Measurements from ENCODE around the gene SKAP2.
A peak's percentile ranks its signal among the peaks of the same experiment; 100 is the strongest.

SKAP2 gene

GRCh38 chr7:26691406-26691805 lies 173.0 kb downstream of the SKAP2 start:
- Mint-ChIP-seq H3K4me1 (ENCODE audit: low read depth in 2 of 2) (peaks cover 0 to 5% of the 10 kb centered on the region in 2 donors), H3K36me3 (ENCODE audit: insufficient read depth) (peaks cover 2% of the 10 kb centered on the region), H3K27me3 (no peaks in the 10 kb centered on the region), H3K27ac (peak overlapping the region in 1 of 2 donors; percentile 2), H3K4me3 (no peak overlapping the region), H3K9me3 (no peaks in the 10 kb centered on the region)
- DNase-seq (no peak), ATAC-seq (replicated peaks) (no peak)

DNA sequence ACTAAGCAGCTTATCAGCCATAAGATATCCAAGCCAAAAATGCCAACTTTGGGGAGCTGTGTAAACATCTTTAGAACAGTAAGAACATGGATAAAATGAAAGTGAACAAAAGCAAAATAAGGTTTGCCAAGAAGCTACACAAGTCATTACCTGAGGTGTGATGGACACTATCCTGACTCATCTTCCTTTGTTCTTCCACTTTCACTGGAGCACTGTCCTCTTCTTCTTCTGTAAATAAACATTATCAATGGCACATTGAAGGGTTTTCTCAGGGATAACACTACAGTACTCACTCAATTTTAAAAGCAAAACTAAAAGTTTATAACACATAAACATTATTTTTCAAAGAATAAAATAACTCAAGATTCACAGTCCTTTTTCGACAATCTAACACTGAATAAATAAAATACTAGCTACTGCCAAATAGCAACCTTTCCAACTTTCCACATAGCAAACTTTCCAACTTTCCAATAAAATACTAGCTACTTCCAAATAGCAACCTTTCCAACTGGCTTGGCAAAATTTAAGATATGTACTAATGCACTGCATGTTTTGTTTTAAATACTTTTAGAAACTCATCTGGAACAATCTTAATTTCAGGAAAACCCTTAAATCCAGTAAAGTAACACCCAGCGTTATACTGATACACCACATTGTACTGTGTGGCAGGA lies 174.1 kb downstream of the SKAP2 start:
- H3K4me3 Mint-ChIP-seq = no peak overlapping the region
- peaks cover 3% of the 10 kb centered on the region for H3K36me3 Mint-ChIP-seq (ENCODE audit: insufficient read depth)
- peaks cover 0 to 5% of the 10 kb centered on the region in 2 donors for H3K4me1 Mint-ChIP-seq (ENCODE audit: low read depth in 2 of 2)
- H3K9me3 Mint-ChIP-seq = no peaks in the 10 kb centered on the region
- no peaks in the 10 kb centered on the region for H3K27me3 Mint-ChIP-seq
- no peak overlapping the region for H3K27ac Mint-ChIP-seq
- ATAC-seq (replicated peaks) = no peak
- DNase-seq = no peak

DNA sequence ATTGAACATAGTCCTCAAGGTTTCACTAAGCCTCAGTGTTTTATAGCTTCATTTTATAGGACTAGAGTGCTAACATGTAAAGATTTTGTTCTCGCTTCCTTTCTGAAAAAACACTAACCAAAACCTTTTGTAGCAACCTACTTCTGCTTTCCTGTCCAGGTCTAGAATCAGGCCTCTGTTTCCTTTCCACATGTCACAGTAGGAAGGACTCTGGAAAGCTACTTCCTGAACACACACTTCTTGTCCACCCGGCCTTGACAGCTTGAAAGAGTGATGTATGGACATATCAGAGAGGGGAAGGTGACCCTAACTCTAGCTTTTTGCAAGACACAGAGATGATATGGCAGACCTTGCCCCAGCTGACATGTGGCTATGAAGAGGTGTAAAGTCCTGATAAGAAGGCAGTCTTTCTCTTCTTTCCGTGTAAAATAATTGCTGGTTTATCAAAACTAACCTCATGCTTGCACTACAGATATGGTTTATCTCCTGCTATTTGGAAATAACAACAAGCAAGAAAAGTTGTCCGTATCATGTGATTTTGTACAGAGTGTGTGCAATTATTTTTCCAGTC lies 175.4 kb downstream of the SKAP2 start:
- H3K27ac Mint-ChIP-seq = no peak overlapping the region
- peaks cover 0 to 5% of the 10 kb centered on the region in 2 donors for H3K4me1 Mint-ChIP-seq (ENCODE audit: low read depth in 2 of 2)
- no peaks in the 10 kb centered on the region for H3K27me3 Mint-ChIP-seq
- no peak overlapping the region for H3K4me3 Mint-ChIP-seq
- ATAC-seq (replicated peaks) (no peak), DNase-seq (no peak)
- H3K9me3 Mint-ChIP-seq = no peaks in the 10 kb centered on the region
- H3K36me3 Mint-ChIP-seq (ENCODE audit: insufficient read depth) = peaks cover 3% of the 10 kb centered on the region

DNA sequence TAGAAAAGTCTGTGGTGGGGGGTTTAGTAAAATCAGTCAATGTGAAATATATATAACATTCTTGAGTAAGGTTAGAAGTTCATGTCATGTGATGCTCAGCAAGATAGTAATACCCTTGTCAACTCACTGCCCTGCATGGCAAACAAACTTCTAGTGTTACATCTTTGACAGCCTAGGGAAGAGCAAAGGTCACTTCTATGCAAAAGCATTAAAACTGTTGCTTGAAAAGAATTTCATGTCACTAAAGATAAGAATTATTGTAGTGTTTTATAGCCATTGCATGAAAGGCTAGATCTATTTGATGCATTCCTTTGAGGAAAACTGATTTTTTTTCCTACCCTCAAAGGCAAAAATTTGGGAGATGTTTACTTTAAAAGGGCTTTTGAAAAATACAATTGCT lies 176.0 kb downstream of the SKAP2 start:
- Mint-ChIP-seq H3K27me3 (no peaks in the 10 kb centered on the region), H3K9me3 (no peaks in the 10 kb centered on the region), H3K36me3 (ENCODE audit: insufficient read depth) (peaks cover 3% of the 10 kb centered on the region), H3K4me1 (ENCODE audit: low read depth in 2 of 2) (peaks cover 0 to 5% of the 10 kb centered on the region in 2 donors), H3K27ac (no peak overlapping the region), H3K4me3 (no peak overlapping the region)
- no peak for DNase-seq
- ATAC-seq (replicated peaks) = no peak

DNA sequence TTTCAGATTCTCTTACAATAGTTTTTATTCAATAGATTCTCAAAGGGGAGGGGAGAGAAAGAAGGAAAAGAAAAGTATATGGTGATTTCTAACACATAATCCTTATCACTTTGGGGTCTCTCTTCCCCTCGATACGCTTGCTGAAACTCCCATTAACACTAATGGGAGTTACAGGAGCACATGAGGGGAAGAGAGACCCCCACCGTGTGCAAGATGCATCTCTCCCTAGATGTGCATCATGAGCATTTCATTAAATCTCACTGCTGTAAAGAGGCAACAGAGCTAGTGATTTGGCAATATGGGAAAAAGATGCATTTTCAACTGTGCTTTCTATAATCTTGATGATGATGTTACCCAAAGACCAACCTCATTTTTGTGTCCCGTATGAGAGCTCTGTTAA lies 177.4 kb downstream of the SKAP2 start:
- Mint-ChIP-seq H3K4me3 (no peak overlapping the region), H3K9me3 (no peaks in the 10 kb centered on the region), H3K27me3 (no peaks in the 10 kb centered on the region), H3K27ac (peak overlapping the region in 1 of 2 donors; percentile 32), H3K4me1 (ENCODE audit: low read depth in 2 of 2) (peaks cover 0 to 5% of the 10 kb centered on the region in 2 donors), H3K36me3 (ENCODE audit: insufficient read depth) (peaks cover 3% of the 10 kb centered on the region)
- DNase-seq (no peak), ATAC-seq (replicated peaks) (no peak)

DNA sequence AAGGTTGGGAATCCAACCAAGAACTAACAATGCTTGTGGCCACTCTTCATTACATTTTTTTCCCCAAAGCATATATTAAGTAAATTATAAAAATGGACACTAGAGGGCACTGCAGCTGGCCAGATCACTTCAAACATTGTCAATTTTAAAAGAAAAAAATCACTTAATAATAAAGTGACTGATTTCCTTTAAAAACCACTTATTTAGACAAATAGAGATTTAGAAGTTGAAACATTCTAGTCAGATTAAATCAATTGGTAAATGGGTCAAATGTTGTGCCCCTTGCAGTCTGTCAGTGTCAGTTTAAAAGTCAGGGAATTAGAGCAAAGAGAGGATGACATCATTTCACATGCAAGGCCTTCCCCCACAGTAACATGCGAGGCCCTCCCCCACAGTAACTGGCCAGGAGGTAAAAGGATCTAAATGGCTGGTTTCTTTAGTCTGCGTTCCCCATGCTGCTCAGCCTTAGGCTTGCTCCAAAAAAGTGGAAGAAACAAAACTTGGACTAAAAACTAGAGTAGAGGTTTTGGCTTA lies 177.9 kb downstream of the SKAP2 start:
- Mint-ChIP-seq H3K9me3 (no peaks in the 10 kb centered on the region), H3K27me3 (no peaks in the 10 kb centered on the region), H3K36me3 (ENCODE audit: insufficient read depth) (peaks cover 3% of the 10 kb centered on the region), H3K4me3 (no peak overlapping the region), H3K4me1 (ENCODE audit: low read depth in 2 of 2) (peaks cover 0 to 2% of the 10 kb centered on the region in 2 donors), H3K27ac (peak overlapping the region in 1 of 2 donors; percentile 32)
- ATAC-seq (replicated peaks) (peak; percentile 42), DNase-seq (no peak)

DNA sequence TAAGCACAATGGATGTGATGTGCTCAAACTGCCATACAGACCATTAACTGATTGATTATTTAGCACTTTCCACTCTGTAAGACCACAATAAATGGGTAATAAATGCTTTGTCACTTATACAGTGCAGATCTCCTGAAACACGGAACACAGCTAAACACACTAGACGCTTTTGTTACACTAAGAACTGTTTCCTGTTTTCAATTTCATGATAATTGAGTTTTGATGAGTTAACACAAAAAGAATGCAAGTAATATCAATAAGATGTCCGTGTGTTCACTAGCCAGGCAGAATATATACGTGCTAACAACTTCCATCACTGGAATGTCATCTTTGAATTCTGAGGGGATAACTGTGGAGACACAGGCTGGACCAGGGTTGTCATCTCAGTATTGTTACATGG lies 178.8 kb downstream of the SKAP2 start:
- no peak for DNase-seq

GRCh38 chr7:26684447-26684846 lies 179.9 kb downstream of the SKAP2 start:
- DNase-seq (no peak), ATAC-seq (replicated peaks) (no peak)
- H3K4me3 Mint-ChIP-seq = no peak overlapping the region
- no peaks in the 10 kb centered on the region for H3K9me3 Mint-ChIP-seq
- no peak overlapping the region for H3K27ac Mint-ChIP-seq
- no peaks in the 10 kb centered on the region for H3K4me1 Mint-ChIP-seq (ENCODE audit: low read depth in 2 of 2)
- H3K27me3 Mint-ChIP-seq = no peaks in the 10 kb centered on the region
- peaks cover 3% of the 10 kb centered on the region for H3K36me3 Mint-ChIP-seq (ENCODE audit: insufficient read depth)

More for the DNA sequence above, 178.8 kb downstream of the SKAP2 start:
- Mint-ChIP-seq H3K4me3 (no peak overlapping the region), H3K9me3 (no peaks in the 10 kb centered on the region), H3K27me3 (no peaks in the 10 kb centered on the region), H3K36me3 (ENCODE audit: insufficient read depth) (peaks cover 3% of the 10 kb centered on the region), H3K4me1 (ENCODE audit: low read depth in 2 of 2) (no peaks in the 10 kb centered on the region), H3K27ac (no peak overlapping the region)
- no peak for ATAC-seq (replicated peaks)

DNA sequence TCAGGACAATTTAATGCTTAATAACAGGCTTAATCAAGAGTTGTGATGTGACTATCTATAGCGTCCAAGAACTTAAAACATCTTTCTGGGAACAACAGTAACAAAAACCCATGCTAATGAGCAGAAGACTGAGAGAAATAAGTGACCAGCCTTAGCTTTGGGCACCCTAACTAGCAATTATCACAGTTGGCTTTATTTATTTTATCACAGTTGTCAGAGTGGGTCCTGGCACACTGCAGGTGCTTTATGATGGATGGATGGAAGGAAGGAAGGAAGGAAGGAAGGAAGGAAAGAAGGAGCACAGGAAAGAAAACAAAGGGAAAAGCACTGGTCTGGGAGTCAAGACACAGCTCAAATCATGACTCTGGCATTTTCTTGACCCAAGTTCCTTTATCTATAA lies 181.1 kb downstream of the SKAP2 start:
- no peaks in the 10 kb centered on the region for H3K27me3 Mint-ChIP-seq
- H3K4me1 Mint-ChIP-seq (ENCODE audit: low read depth in 2 of 2) = no peaks in the 10 kb centered on the region
- no peaks in the 10 kb centered on the region for H3K9me3 Mint-ChIP-seq
- H3K36me3 Mint-ChIP-seq (ENCODE audit: insufficient read depth) = peaks cover 3% of the 10 kb centered on the region
- DNase-seq (no peak), ATAC-seq (replicated peaks) (no peak)
- no peak overlapping the region for H3K4me3 Mint-ChIP-seq
- no peak overlapping the region for H3K27ac Mint-ChIP-seq

DNA sequence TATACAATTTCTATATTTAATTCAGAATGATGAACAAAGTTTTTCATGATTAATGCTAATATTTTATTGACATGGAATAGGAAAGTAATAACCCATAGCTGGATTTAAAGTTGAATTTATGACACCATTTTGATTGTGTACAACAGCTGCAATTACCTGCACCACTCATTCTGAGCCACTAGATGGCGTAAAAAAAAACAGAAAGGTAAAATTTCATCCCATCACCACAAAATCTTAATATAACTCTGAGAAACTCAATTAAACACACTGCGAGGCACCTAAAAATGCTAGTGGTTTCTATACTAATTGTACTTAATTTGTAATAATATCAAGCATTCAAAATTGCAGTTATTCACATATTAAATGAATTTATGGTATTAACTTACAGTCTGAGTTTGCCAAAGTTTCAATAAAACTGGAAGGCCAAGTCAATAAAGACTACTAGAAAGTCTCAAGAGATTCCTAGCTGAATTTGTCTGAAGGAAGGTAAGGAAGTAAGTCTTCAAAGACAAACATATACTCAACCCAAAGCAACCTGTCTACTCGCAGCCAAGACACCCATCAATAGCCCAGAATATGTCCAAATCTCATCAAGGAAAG lies 182.5 kb downstream of the SKAP2 start:
- Mint-ChIP-seq H3K27ac (no peak overlapping the region), H3K9me3 (no peaks in the 10 kb centered on the region), H3K36me3 (ENCODE audit: insufficient read depth) (peaks cover 3% of the 10 kb centered on the region), H3K4me1 (ENCODE audit: low read depth in 2 of 2) (no peaks in the 10 kb centered on the region), H3K27me3 (no peaks in the 10 kb centered on the region), H3K4me3 (no peak overlapping the region)
- DNase-seq (peak in 2 of 3 experiments; percentile 20 to 28), ATAC-seq (replicated peaks) (peak; percentile 73)

- no peak overlapping the region for H3K27ac Mint-ChIP-seq
- H3K4me3 Mint-ChIP-seq = no peak overlapping the region
- H3K4me1 Mint-ChIP-seq (ENCODE audit: low read depth in 2 of 2) = no peaks in the 10 kb centered on the region
- no peaks in the 10 kb centered on the region for H3K36me3 Mint-ChIP-seq (ENCODE audit: insufficient read depth)
- no peaks in the 10 kb centered on the region for H3K9me3 Mint-ChIP-seq
- H3K27me3 Mint-ChIP-seq = no peaks in the 10 kb centered on the region
- no peak for DNase-seq
- ATAC-seq (replicated peaks) = no peak
Observed at GRCh38 chr7:26680587-26680986, 183.8 kb downstream of the SKAP2 start.

GRCh38 chr7:26675143-26675887 lies 189.1 kb downstream of the SKAP2 start:
- ATAC-seq (replicated peaks) (no peak), DNase-seq (no peak)
- Mint-ChIP-seq H3K27me3 (no peaks in the 10 kb centered on the region), H3K4me3 (no peak overlapping the region), H3K36me3 (ENCODE audit: insufficient read depth) (no peaks in the 10 kb centered on the region), H3K27ac (no peak overlapping the region), H3K9me3 (no peaks in the 10 kb centered on the region), H3K4me1 (ENCODE audit: low read depth in 2 of 2) (no peaks in the 10 kb centered on the region)

- no peaks in the 10 kb centered on the region for H3K36me3 Mint-ChIP-seq (ENCODE audit: insufficient read depth)
Observed at GRCh38 chr7:26673858-26674257, 190.5 kb downstream of the SKAP2 start.

More at GRCh38 chr7:26673858-26674257, 190.5 kb downstream of the SKAP2 start:
- Mint-ChIP-seq H3K4me3 (no peak overlapping the region), H3K27me3 (no peaks in the 10 kb centered on the region), H3K9me3 (no peaks in the 10 kb centered on the region), H3K4me1 (ENCODE audit: low read depth in 2 of 2) (no peaks in the 10 kb centered on the region), H3K27ac (no peak overlapping the region)
- ATAC-seq (replicated peaks) (no peak), DNase-seq (no peak)
